Sigmoid colon (tissue), 7 donors: ENCODE results near the gene AGT. TPM values are rescaled to one million over a fixed set of nuclear protein-coding genes. Genes with fewer than 3 reads are reported as not detected.

Experiments
- DNase-seq: peaks from one replicate; pipeline ENCODE4 v3.0.0-alpha.2; 2019
- H3K27ac ChIP-seq, 4 donors: fragments of 200-600 bp; sonication (generic); one replicate each; pipeline ENCODE4 v1.5.1; 2016 to 2019; ENCODE audit warnings: mild to moderate bottlenecking in 1 of 4
- H3K27me3 ChIP-seq, 3 donors: fragments of 200-600 bp; sonication (generic); one replicate each; pipeline ENCODE4 v1.5.1; 2019; ENCODE audit warnings: mild to moderate bottlenecking in 1 of 3
- H3K36me3 ChIP-seq, 4 donors: fragments of 200-600 bp; sonication (generic); one replicate each; pipeline ENCODE4 v1.5.1; 2016 to 2019
- H3K4me1 ChIP-seq, 4 donors: fragments of 200-600 bp; sonication (generic); one replicate each; pipeline ENCODE4 v1.5.1; 2017 to 2019
- H3K4me3 ChIP-seq, 4 donors: fragments of 200-600 bp; sonication (generic); one replicate each; pipeline ENCODE4 v1.5.1; 2017 to 2019; ENCODE audit warnings: mild to moderate bottlenecking in 2 of 4, moderate library complexity in 1 of 4
- H3K9me3 ChIP-seq, 4 donors: fragments of 200-600 bp in 3 of 4; sonication (generic) in 3 of 4; one replicate each; pipeline versions ENCODE4 v1.5.1 to v1.6.1; 2013 to 2019
- EP300 ChIP-seq, 4 donors: sonication (generic); formaldehyde crosslinking; IDR thresholded peaks; one replicate each; pipeline ENCODE4 v1.6.1; 2017; ENCODE audit warnings: antibody characterized with exemption in 4 of 4
- POLR2A ChIP-seq, 2 donors: fragments of 450-650 bp; IDR thresholded peaks; one replicate each; pipeline ENCODE4 v1.6.1; 2016; ENCODE audit warnings: antibody characterized with exemption in 2 of 2, mild to moderate bottlenecking in 2 of 2, moderate library complexity in 2 of 2
- POLR2AphosphoS5 ChIP-seq, 4 donors: sonication (generic); formaldehyde crosslinking; IDR thresholded peaks; one replicate each; pipeline ENCODE4 v1.6.1; 2017; ENCODE audit warnings: antibody characterized with exemption in 4 of 4
- WGBS, 2 donors: extraction: QIAGEN DNeasy Blood & Tissue Kit; methylation state at CpG; one replicate each; pipeline ENCODE4 v1.1.7; 2013; 5-methylcytosine and 5-hydroxymethylcytosine counted together
- intact Hi-C: fragments of 100-400 bp; cut with DNase I; formaldehyde crosslinking; loops from one replicate; pipeline ENCODE4 v1.15.1; 2023
- polyA plus RNA-seq, 3 donors: library from polyadenylated mRNA; stranded (reverse); fragments of 200-250 nt; gene quantifications; one replicate each; pipeline ENCODE4 v1.2.3, GENCODE V29; 2013
- total RNA-seq, 4 donors: library from RNA; depleted of rRNA; stranded (reverse); fragments of >200 nt; gene quantifications; one replicate each; pipeline ENCODE4 v1.1.0, GENCODE V29; 2016
- TF ChIP-seq, protein P1 (sequence below), 4 experiments: fragments of 450-650 bp in 3 of 4; fragments of 200-600 bp in 1 of 4; IDR thresholded peaks; one replicate each; pipeline ENCODE4 v1.5.1; 2016 to 2019; ENCODE audit warnings: antibody characterized with exemption in 4 of 4, mild to moderate bottlenecking in 3 of 4, moderate library complexity in 2 of 4
- donor health status: healthy with polysubstance abuse.
- donor health status: Bipolar disorder and iron deficiency.
- donor health status: healthy.

Gene AGT
- total and polyA plus RNA-seq, 7 donors = 0.36 to 9.2 (median 1.7) TPM

DNA sequence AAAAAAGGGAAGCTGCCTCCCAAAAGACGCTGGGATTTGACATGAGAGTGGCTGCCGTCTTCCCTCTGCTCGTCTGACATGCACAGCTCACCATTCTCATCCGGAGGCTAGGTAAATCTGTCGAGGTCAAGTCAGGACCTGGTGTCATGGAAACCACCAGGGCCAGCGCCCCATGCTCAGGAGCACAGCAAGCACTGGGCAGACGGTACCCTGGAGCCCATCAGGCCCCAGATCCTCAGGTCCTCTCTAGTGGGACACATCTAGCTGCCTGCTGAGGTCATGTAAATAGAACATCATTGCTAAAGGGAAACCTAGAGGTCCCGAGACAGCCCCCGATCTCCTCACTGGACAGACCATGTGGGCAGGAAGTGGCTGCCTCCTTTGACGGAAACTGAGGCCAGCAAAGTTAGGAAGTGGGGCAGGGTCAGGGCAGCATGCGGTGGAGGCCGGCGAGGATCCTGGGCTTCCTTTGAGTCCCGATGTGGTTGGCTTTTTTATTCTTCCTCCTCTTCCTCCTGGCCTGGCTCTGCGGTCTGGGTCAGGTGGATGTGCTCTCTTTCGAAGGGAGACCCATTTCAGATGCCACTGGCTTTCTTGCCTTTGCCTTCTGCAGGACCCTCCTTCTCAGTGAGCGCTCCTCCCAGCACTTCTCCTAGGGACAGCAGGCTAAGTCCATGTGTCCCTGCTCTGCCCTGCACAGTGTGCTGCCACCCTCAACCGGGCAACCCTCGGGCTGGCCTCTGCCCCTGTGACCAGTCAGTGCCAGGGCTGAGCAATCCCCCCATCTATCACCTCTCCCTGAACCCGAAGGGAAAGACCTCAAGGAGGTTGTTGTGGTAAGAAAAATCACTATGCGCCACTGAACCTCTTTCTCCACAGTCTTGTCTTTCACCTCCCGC lies 5.9 kb downstream of the AGT start:
- Histone ChIP-seq H3K9me3 (no peaks in the 10 kb centered on the region), H3K4me3 (no peak overlapping the region), H3K27ac (no peak overlapping the region), H3K36me3 (no peaks in the 10 kb centered on the region), H3K27me3 (no peaks in the 10 kb centered on the region), H3K4me1 (no peaks in the 10 kb centered on the region)
- TF ChIP-seq POLR2AphosphoS5 (IDR thresholded peaks at IDR 0.05) (no peak), EP300 (IDR thresholded peaks at IDR 0.05) (no peak), POLR2A (IDR thresholded peaks at IDR 0.05) (no peak)
- TF ChIP-seq, protein P1, sequence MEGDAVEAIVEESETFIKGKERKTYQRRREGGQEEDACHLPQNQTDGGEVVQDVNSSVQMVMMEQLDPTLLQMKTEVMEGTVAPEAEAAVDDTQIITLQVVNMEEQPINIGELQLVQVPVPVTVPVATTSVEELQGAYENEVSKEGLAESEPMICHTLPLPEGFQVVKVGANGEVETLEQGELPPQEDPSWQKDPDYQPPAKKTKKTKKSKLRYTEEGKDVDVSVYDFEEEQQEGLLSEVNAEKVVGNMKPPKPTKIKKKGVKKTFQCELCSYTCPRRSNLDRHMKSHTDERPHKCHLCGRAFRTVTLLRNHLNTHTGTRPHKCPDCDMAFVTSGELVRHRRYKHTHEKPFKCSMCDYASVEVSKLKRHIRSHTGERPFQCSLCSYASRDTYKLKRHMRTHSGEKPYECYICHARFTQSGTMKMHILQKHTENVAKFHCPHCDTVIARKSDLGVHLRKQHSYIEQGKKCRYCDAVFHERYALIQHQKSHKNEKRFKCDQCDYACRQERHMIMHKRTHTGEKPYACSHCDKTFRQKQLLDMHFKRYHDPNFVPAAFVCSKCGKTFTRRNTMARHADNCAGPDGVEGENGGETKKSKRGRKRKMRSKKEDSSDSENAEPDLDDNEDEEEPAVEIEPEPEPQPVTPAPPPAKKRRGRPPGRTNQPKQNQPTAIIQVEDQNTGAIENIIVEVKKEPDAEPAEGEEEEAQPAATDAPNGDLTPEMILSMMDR (IDR thresholded peaks at IDR 0.05) = no peak
- DNase-seq = no peak
- intact Hi-C loops = no loop called here
- WGBS, 2 donors = 60 to 77% methylated on average over 22 of the region's 22 CpGs

DNA sequence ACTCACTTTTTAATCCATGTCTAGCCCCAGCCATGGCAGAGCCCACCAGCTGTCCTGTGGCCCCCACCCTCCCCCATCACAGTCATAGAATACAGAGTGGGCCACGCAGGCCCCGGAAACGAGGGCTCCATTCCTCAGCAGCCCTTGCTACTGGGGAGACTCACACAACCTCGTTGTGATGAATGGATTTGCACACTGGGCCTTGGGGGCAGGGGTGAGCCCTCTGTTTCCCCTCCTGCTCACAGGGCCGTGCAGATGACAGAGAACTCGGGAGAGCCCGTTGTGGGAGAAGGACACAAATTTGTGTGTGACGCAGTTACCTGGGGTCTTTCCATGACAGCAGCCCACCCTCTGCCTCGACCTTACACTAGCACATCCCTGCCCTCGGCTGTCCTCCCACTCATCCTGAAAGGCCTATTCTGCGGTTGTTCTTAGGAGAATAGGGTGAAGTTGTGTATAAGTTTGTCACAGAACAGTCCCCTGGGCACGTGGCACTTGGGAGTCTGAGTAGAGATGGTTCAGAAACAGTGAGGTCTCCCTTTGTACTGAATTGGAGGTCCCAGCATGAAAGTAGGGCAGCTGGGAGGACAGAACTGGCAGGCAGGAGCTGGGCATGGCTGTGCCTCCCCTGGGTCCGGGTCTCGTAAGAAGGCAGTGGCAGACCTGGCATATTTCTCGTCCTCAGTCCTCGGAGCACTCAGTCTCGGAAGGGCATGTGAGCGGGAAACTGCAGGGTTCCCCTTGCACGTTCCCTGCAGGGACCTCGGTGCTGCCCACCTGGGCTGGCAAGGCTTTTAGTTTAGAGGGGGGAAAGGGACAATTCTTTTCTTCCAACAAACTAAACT lies 6.8 kb downstream of the AGT start:
- no peaks in the 10 kb centered on the region for H3K36me3 ChIP-seq
- DNase-seq = no peak
- no peaks in the 10 kb centered on the region for H3K27me3 ChIP-seq
- H3K27ac ChIP-seq = no peak overlapping the region
- WGBS, 2 donors = 92 to 93% methylated on average over 20 of the region's 20 CpGs
- H3K9me3 ChIP-seq = no peaks in the 10 kb centered on the region
- TF ChIP-seq EP300 (IDR thresholded peaks at IDR 0.05) = no peak
- TF ChIP-seq, protein P1 (IDR thresholded peaks at IDR 0.05) = no peak
- no peak for TF ChIP-seq POLR2AphosphoS5 (IDR thresholded peaks at IDR 0.05)
- TF ChIP-seq POLR2A (IDR thresholded peaks at IDR 0.05) = no peak
- H3K4me3 ChIP-seq = no peak overlapping the region
- no peaks in the 10 kb centered on the region for H3K4me1 ChIP-seq
- intact Hi-C loops = no loop called here

DNA sequence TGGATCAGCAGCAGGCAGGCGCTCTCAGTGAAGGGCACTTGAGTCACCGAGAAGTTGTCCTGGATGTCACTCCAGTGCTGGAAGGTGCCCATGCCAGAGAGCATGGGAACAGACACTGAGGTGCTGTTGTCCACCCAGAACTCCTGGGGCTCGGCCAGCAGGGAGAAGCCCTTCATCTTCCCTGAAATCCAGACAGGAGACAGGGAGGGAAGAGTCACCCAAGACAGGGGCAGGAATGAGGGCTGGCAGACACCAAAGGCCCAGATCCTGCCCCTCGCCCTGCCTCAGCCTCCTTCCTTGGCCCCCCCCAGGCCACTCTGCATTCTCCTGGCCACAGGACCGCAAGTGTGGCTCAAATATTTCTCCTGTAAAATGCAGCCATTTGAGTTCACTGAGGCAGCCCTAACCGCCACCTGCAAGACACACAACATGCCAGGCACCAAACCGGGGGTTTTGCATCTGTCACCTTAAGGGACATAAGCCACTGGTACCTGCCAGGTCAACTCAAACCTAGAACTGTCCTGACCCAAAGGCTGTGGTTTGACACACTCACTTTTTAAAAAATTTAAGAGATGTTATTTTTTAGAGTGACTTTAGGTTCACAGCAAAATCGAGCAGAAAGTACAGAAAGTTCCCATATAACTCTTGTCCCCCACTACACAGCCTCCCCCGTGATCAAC lies 7.8 kb downstream of the AGT start:
- Histone ChIP-seq H3K36me3 (no peaks in the 10 kb centered on the region), H3K27ac (no peak overlapping the region), H3K4me3 (no peak overlapping the region), H3K4me1 (no peaks in the 10 kb centered on the region), H3K9me3 (no peaks in the 10 kb centered on the region), H3K27me3 (no peaks in the 10 kb centered on the region)
- DNase-seq = no peak
- TF ChIP-seq, protein P1 (IDR thresholded peaks at IDR 0.05) = no peak
- TF ChIP-seq POLR2AphosphoS5 (IDR thresholded peaks at IDR 0.05) = no peak
- no peak for TF ChIP-seq POLR2A (IDR thresholded peaks at IDR 0.05)
- no peak for TF ChIP-seq EP300 (IDR thresholded peaks at IDR 0.05)
- intact Hi-C loops = no loop called here
- WGBS, 2 donors = 92% methylated on average over 9 of the region's 9 CpGs

DNA sequence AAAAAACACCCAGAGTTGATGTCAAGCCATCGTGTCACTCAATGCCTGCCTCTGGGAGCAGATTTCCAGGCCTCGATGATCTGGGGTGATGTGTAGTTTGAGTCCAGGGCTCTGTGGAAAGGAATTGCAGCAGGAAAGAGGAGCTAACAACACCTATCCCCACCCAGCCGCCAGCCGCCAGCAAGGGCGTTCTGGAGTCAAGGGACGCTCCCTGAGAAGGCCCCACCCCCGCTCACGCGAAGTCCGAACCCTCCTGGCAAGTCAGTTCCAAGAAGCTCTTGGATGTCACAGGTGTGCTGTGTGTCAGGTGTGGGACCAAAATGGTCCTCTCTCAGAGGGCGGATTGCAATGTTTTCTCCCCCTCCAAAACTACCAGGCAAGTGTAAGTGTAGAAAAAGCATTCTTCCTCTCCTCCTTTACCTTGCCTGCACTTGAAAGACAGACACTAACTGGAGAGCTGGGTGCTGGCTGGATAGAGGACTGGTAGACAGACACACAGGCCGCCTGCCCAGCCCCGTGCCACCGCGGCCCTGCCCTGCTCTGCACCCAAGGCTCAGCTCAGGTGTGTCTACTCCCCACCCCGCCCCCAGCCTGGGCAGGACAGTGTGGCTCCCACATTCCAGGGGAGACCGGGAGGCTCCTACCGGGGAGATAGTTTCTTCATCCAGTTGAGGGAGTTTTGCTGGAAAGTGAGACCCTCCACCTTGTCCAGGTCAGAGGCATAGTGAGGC lies 8.5 kb downstream of the AGT start:
- Histone ChIP-seq H3K27me3 (no peaks in the 10 kb centered on the region), H3K36me3 (no peaks in the 10 kb centered on the region), H3K9me3 (no peaks in the 10 kb centered on the region), H3K4me3 (no peak overlapping the region), H3K4me1 (no peaks in the 10 kb centered on the region), H3K27ac (no peak overlapping the region)
- WGBS, 2 donors = 46 to 84% methylated on average over 18 of the region's 18 CpGs
- no peak for DNase-seq
- intact Hi-C loops = no loop called here
- TF ChIP-seq, protein P1 (IDR thresholded peaks at IDR 0.05) = no peak
- TF ChIP-seq POLR2A (IDR thresholded peaks at IDR 0.05) (no peak), EP300 (IDR thresholded peaks at IDR 0.05) (no peak), POLR2AphosphoS5 (IDR thresholded peaks at IDR 0.05) (no peak)
